Lower lobe of right lung (tissue), 2 donors: ENCODE measurements around the gene SBK3. TPM values are rescaled to one million over a fixed set of nuclear protein-coding genes. Genes with fewer than 3 reads are reported as not detected.
A peak's percentile ranks its signal among the peaks of the same experiment; 100 is the strongest.

Experiments
- ATAC-seq, 2 donors: fragments of 200-7000 bp; cut with Tn5 transposase; one replicate each; pipeline ENCODE4 v1.9.1; 2020 to 2022; ENCODE audit warnings: mild to moderate bottlenecking in 2 of 2, moderate library complexity in 2 of 2
- DNase-seq: peaks from one replicate; pipeline ENCODE4 v3.0.0-alpha.2; 2020
- H3K27ac ChIP-seq: fragments of 200-600 bp; one replicate; pipeline ENCODE4 v1.8.0; 2022
- H3K27me3 ChIP-seq: fragments of 200-600 bp; one replicate; pipeline ENCODE4 v1.8.0; 2022; ENCODE audit warnings: low read depth
- H3K36me3 ChIP-seq: fragments of 200-600 bp; one replicate; pipeline ENCODE4 v1.8.0; 2022; ENCODE audit warnings: mild to moderate bottlenecking
- H3K4me1 ChIP-seq: fragments of 200-600 bp; one replicate; pipeline ENCODE4 v1.8.0; 2022
- H3K4me3 ChIP-seq: fragments of 200-600 bp; one replicate; pipeline ENCODE4 v1.8.0; 2022; ENCODE audit warnings: mild to moderate bottlenecking
- H3K9me3 ChIP-seq: fragments of 200-600 bp; one replicate; pipeline ENCODE4 v1.8.0; 2022
- CTCF ChIP-seq: fragments of 200-600 bp; IDR thresholded peaks from one replicate; pipeline ENCODE4 v1.8.0; 2022; ENCODE audit warnings: antibody characterized with exemption, mild to moderate bottlenecking
- intact Hi-C: fragments of 100-400 bp; cut with DNase I; formaldehyde crosslinking; loops from one replicate; pipeline ENCODE4 v1.11.0; 2022
- total RNA-seq: library from RNA; stranded (reverse); fragmentation: NEBNext Ultra II Directional; extraction: Animal tissue kit (Norgen Biotek cat#: 25700); gene quantifications from one replicate; pipeline ENCODE4 v1.2.1, GENCODE V29; 2021
- donor health status: DM: no; HTN: yes; CAD: no; lungs with severe emphysema.

The SBK3 gene
- total RNA-seq, 1 donor from 2014 or later = 0.80 TPM

- Histone ChIP-seq H3K27ac (no peak overlapping the region), H3K4me1 (peaks cover 17% of the 10 kb centered on the region), H3K9me3 (no peaks in the 10 kb centered on the region), H3K27me3 (peaks cover 4% of the 10 kb centered on the region), H3K4me3 (no peak overlapping the region), H3K36me3 (no peaks in the 10 kb centered on the region)
- intact Hi-C loops = no loop called here
- ATAC-seq (peak in 1 of 2 donors; percentile 20), DNase-seq (no peak)
- no peak for TF ChIP-seq CTCF
These were observed 668 bp upstream of the SBK3 start for GRCh38 chr19:55546011-55546410.

- Histone ChIP-seq H3K4me3 (no peak overlapping the region), H3K9me3 (no peaks in the 10 kb centered on the region), H3K36me3 (no peaks in the 10 kb centered on the region), H3K27me3 (peaks cover 4% of the 10 kb centered on the region), H3K27ac (no peak overlapping the region), H3K4me1 (peaks cover 14% of the 10 kb centered on the region)
- DNase-seq (no peak), ATAC-seq (no peak)
- no peak for TF ChIP-seq CTCF
- intact Hi-C loops = no loop called here
These were observed 435 bp downstream of the SBK3 start for GRCh38 chr19:55544776-55545439.

GRCh38 chr19:55544014-55544413, 1.3 kb downstream of the SBK3 start:
- Histone ChIP-seq H3K4me1 (peaks cover 5% of the 10 kb centered on the region), H3K9me3 (no peaks in the 10 kb centered on the region), H3K27ac (no peak overlapping the region), H3K4me3 (no peak overlapping the region), H3K36me3 (no peaks in the 10 kb centered on the region), H3K27me3 (no peaks in the 10 kb centered on the region)
- ATAC-seq = no peak
- no peak for DNase-seq
- intact Hi-C loops = no loop called here
- TF ChIP-seq CTCF = no peak

GRCh38 chr19:55543567-55543966, 1.8 kb downstream of the SBK3 start:
- Histone ChIP-seq H3K27ac (no peak overlapping the region), H3K27me3 (no peaks in the 10 kb centered on the region), H3K9me3 (no peaks in the 10 kb centered on the region), H3K4me3 (no peak overlapping the region), H3K36me3 (no peaks in the 10 kb centered on the region), H3K4me1 (peaks cover 4% of the 10 kb centered on the region)
- no peak for TF ChIP-seq CTCF
- intact Hi-C loops = no loop called here
- ATAC-seq (no peak), DNase-seq (no peak)

GRCh38 chr19:55542292-55542855, 3.0 kb downstream of the SBK3 start:
- no peak overlapping the region for H3K27ac ChIP-seq
- ATAC-seq (no peak), DNase-seq (no peak)
- H3K36me3 ChIP-seq = no peaks in the 10 kb centered on the region
- no peaks in the 10 kb centered on the region for H3K9me3 ChIP-seq
- H3K4me3 ChIP-seq = no peak overlapping the region
- no peak for TF ChIP-seq CTCF
- no peaks in the 10 kb centered on the region for H3K4me1 ChIP-seq
- intact Hi-C loops = no loop called here
- no peaks in the 10 kb centered on the region for H3K27me3 ChIP-seq
